ENCODE results near the gene EIF4EBP2. TPM values are rescaled to one million over a fixed set of nuclear protein-coding genes. Genes with fewer than 3 reads are reported as not detected.
A peak's percentile ranks its signal among the peaks of the same experiment; 100 is the strongest.

EIF4EBP2 gene
- total RNA-seq, 4 donors from 2014 or later = 68.4 to 87.9 (median 77.2) TPM

DNA sequence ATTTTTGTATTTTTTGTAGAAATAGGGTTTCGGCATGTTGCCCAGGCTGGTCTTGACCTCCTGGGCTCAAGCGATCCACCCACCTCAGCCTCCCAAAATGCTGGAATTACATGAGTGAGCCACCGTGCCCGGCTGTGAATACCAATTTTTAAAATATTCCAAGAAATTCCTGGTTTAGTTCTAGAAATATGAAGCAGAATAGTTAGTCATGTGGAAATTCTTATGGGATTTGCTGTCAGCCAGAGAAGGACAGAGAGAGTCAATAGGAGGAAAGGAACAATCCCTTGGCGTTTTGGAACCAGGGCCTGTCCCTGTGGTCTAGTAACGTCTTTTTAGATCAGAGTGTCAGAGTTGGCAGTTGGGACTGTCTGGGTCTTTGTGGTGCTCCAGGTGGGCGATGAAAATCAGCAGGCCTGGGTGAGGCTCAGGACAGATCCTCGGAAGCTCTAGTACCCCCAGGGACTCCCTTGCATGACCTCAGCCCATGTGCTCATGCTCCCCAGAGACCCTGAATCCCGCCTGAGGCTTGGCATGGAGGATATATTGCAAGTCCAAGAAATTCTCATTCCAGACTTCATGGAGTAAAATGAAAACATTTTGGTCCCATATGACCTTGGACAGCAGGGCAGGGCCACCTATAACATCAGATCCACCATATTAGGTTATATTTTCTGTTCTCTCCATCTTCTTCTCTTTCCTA is 29.8 kb downstream of the EIF4EBP2 start:
- Histone ChIP-seq H3K27ac (peak overlapping the region in 1 of 4 donors; percentile 3), H3K9me3 (no peaks in the 10 kb centered on the region)
- TF ChIP-seq POLR2A (IDR thresholded peaks at IDR 0.05) (no peak), EP300 (IDR thresholded peaks at IDR 0.05) (no peak)
- TF ChIP-seq, protein P1, sequence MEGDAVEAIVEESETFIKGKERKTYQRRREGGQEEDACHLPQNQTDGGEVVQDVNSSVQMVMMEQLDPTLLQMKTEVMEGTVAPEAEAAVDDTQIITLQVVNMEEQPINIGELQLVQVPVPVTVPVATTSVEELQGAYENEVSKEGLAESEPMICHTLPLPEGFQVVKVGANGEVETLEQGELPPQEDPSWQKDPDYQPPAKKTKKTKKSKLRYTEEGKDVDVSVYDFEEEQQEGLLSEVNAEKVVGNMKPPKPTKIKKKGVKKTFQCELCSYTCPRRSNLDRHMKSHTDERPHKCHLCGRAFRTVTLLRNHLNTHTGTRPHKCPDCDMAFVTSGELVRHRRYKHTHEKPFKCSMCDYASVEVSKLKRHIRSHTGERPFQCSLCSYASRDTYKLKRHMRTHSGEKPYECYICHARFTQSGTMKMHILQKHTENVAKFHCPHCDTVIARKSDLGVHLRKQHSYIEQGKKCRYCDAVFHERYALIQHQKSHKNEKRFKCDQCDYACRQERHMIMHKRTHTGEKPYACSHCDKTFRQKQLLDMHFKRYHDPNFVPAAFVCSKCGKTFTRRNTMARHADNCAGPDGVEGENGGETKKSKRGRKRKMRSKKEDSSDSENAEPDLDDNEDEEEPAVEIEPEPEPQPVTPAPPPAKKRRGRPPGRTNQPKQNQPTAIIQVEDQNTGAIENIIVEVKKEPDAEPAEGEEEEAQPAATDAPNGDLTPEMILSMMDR (IDR thresholded peaks at IDR 0.05) = no peak

DNA sequence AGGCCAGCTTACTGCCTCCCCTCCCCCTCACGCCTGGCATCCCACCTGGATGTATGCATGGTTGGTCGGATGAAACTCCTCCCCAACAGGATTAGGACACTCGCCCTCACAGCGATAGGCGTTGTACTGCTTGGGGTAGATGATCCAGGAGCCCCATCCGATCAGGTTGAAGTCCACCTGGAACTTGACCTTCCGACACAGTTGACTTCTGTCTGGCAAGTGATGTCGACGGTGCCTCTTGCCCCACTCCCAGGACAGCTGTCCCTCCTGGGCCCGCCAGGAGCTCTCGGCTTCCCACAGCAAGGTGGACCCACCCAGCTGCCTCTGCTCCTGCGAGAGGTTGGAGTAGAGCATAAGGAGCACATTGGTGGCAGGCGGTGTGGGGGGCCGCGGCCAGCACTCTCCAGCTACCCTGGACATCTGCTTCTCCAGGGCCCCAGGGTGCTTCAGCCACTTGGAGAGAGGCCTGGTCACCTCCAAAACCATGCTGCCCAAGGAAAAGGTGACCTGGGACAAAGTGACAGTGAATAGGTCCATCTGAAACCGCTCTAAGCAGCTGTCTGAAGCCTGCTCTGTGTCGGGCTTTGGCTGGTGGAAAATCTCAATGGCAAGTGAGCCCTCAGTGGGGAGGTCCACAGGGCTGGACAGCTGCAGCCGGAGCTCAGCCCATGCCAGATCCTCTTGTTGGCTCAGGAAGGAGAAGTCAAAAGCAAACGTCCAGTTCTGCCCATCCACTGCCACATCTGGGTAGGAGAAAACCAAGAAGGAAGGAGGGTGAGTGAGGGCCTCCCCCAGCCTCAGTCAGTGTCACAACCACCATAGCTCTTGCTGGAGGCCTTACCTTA is 31.5 kb downstream of the EIF4EBP2 start:
- DNase-seq (ENCODE audit: low spot score in 2 of 2) = no peak
- peaks cover 0 to 5% of the 10 kb centered on the region in 2 donors for H3K27me3 ChIP-seq
- H3K9me3 ChIP-seq = no peaks in the 10 kb centered on the region
- 92 to 94% methylated on average over 12 to 19 of the region's 19 CpGs for WGBS, 2 donors
- H3K27ac ChIP-seq = no peak overlapping the region
- peaks cover 0 to 34% (median 24%) of the 10 kb centered on the region in 4 donors for H3K4me1 ChIP-seq
- H3K36me3 ChIP-seq = peaks cover 0 to 15% (median 0%) of the 10 kb centered on the region in 3 donors
- H3K4me3 ChIP-seq = no peak overlapping the region
- TF ChIP-seq, protein P1 (IDR thresholded peaks at IDR 0.05) = no peak
- no peak for TF ChIP-seq POLR2A (IDR thresholded peaks at IDR 0.05)
- no peak for TF ChIP-seq EP300 (IDR thresholded peaks at IDR 0.05)

More for the DNA sequence above, 29.8 kb downstream of the EIF4EBP2 start:
- no peak for DNase-seq (ENCODE audit: low spot score in 2 of 2)
- Histone ChIP-seq H3K27me3 (no peaks in the 10 kb centered on the region), H3K36me3 (peaks cover 0 to 27% (median 0%) of the 10 kb centered on the region in 3 donors), H3K4me1 (peaks cover 0 to 40% (median 29%) of the 10 kb centered on the region in 4 donors), H3K4me3 (no peak overlapping the region)
- 83% methylated on average over 9 of the region's 9 CpGs for WGBS, 2 donors

DNA sequence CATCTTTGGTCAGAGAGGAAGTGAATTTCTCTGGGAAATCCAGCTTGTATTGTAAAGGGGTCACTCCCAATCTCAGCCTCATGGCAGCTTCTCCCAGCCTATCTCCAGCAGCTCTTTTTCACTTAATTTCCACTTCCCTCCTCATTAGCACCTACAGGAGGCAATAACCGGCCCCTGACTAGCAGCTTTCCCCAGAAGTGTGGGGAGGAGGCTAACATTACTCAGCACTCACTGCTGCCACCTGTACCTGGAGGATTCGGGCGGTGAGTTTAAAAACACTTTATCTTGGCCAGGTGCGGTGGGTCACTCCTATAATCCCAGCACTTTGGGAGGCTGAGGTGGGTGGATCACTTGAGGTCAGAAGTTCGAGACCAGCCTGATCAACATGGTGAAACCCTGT is 33.8 kb downstream of the EIF4EBP2 start:
- Histone ChIP-seq H3K27me3 (peaks cover 0 to 28% of the 10 kb centered on the region in 2 donors), H3K9me3 (no peaks in the 10 kb centered on the region), H3K4me3 (no peak overlapping the region), H3K4me1 (peaks cover 0 to 24% (median 15%) of the 10 kb centered on the region in 4 donors), H3K36me3 (peaks cover 0 to 15% (median 0%) of the 10 kb centered on the region in 3 donors), H3K27ac (no peak overlapping the region)
- DNase-seq (ENCODE audit: low spot score in 2 of 2) = no peak
- WGBS, 2 donors = 77% methylated on average over 5 of the region's 5 CpGs
- no peak for TF ChIP-seq EP300 (IDR thresholded peaks at IDR 0.05)
- TF ChIP-seq, protein P1 (IDR thresholded peaks at IDR 0.05) = no peak
- no peak for TF ChIP-seq POLR2A (IDR thresholded peaks at IDR 0.05)

- DNase-seq (ENCODE audit: low spot score in 2 of 2) = no peak
- no peaks in the 10 kb centered on the region for H3K9me3 ChIP-seq
- peaks cover 0 to 7% (median 0%) of the 10 kb centered on the region in 3 donors for H3K36me3 ChIP-seq
- H3K4me3 ChIP-seq = peak overlapping the region in 3 of 4 donors; percentile 26 to 38 (median 37)
- 5 to 10% methylated on average over 25 to 45 of the region's 69 CpGs for WGBS, 2 donors
- no peak overlapping the region for H3K27ac ChIP-seq
- TF ChIP-seq EP300 (IDR thresholded peaks at IDR 0.05) = no peak
- TF ChIP-seq, protein P1 (IDR thresholded peaks at IDR 0.05) = no peak
- TF ChIP-seq POLR2A (IDR thresholded peaks at IDR 0.05) = no peak
- peaks cover 0 to 19% (median 14%) of the 10 kb centered on the region in 4 donors for H3K4me1 ChIP-seq
- H3K27me3 ChIP-seq = peaks cover 0 to 35% of the 10 kb centered on the region in 2 donors
Observed at GRCh38 chr10:70440296-70441160, 36.6 kb downstream of the EIF4EBP2 start.

Data from tibial nerve (tissue), 4 donors.